Measurements from ENCODE around the gene RELA. TPM values are rescaled to one million over a fixed set of nuclear protein-coding genes. Genes with fewer than 3 reads are reported as not detected.
A peak's percentile ranks its signal among the peaks of the same experiment; 100 is the strongest.

RELA gene
- total RNA-seq, 1 donor = 39.5 TPM

DNA sequence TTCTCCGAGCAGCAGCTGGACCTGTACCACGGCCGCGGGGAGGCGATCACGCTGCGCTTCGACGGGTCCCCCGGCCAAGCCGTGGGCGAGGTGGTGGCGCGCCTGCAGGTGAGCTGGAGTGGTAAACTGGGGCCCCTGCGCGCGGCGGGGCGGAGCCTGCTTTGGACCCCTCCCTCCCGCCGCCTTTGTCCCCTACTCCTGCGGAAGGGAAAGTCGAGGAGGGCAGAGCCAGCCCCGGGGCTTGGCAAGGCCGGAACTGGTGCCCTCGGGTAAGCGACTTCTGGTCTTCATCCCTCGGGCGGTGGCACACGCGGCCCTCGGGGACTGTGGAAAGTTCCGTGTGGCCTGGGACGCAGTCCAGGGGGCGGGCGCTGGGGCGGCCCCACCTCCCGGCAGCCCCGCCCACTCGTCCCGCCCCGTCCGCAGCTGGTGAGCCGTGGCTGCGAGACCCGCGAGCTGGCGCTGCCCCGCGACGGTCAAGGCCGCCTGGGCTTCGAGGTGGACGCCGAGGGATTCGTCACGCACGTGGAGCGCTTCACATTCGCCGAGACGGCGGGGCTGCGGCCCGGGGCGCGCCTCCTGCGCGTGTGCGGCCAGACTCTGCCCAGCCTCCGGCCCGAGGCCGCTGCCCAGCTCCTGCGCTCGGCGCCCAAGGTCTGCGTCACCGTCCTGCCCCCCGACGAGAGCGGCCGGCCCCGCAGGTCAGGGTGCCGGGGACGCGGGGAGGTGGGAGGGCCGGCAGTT is 15.6 kb downstream of the RELA start:
- DNase-seq (ENCODE audit: low read depth) = no peak
- no peak for TF ChIP-seq CTCF (IDR thresholded peaks at IDR 0.05; ENCODE audit: insufficient read depth, low read length)
- no peak overlapping the region for H3K4me3 ChIP-seq (ENCODE audit: low read depth, low read length)

- H3K4me3 ChIP-seq (ENCODE audit: low read depth, low read length) = no peak overlapping the region
- DNase-seq (ENCODE audit: low read depth) = no peak
- no peak for TF ChIP-seq CTCF (IDR thresholded peaks at IDR 0.05; ENCODE audit: insufficient read depth, low read length)
Measured at GRCh38 chr11:65646288-65646957, 16.3 kb downstream of the RELA start.

DNA sequence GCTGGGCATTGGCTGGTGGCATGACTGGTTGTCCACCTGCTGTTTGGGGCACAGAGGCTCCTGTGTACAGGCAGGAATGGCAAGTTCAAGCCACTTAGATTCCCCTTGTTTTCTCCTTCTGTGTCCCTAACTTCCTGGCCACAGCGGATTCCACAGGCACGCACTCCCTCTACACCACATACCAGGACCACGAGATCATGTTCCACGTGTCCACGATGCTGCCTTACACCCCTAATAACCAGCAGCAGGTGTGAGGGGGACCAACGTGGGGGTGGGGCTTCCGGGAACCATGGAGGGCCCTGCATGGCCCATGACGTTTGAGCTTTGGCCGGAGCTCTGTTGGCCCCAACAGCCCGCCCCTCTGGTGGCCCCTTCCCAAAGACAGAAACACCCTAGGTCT is 17.0 kb downstream of the RELA start:
- no peak for TF ChIP-seq CTCF (IDR thresholded peaks at IDR 0.05; ENCODE audit: insufficient read depth, low read length)
- H3K4me3 ChIP-seq (ENCODE audit: low read depth, low read length) = no peak overlapping the region
- DNase-seq (ENCODE audit: low read depth) = peak; percentile 33

DNA sequence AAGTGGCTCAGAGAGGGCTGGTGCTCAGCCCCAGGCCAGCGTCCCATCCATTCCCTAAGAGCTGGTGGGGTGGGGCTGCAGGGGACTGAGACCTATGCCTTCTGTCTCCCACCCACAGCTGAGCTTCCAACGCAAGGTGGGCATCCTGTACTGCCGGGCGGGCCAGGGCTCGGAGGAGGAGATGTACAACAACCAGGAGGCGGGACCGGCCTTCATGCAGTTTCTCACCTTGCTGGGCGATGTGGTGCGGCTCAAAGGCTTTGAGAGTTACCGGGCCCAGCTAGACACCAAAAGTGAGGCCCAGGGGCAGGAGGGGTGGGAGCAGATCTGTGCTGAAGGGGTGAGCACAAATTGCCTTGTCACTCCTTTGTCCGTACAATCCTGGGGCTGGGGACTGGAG is 17.9 kb downstream of the RELA start:
- no peak overlapping the region for H3K4me3 ChIP-seq (ENCODE audit: low read depth, low read length)
- TF ChIP-seq CTCF (IDR thresholded peaks at IDR 0.05; ENCODE audit: insufficient read depth, low read length) = no peak
- DNase-seq (ENCODE audit: low read depth) = no peak

DNA sequence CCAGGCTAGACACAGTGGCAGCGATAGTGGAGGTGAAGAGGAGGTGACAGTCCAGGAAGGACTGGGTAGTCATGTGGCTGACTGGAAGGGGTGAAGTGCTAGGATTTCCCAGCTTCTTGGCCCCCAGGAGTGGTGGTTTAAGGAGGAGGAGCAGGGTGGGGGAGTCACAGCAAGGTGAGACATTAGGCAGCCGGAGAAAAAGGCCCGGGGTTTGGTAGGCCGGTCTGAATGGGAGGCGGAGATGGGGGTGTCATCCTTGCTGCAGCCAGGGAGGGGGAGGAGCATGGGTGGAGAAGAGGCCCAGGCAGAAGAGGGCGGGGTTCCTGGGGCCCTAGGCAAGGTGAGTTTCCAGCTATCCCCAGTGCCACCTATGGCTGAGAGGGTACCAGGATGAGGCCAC is 18.7 kb downstream of the RELA start:
- no peak for TF ChIP-seq CTCF (IDR thresholded peaks at IDR 0.05; ENCODE audit: insufficient read depth, low read length)
- no peak for DNase-seq (ENCODE audit: low read depth)
- no peak overlapping the region for H3K4me3 ChIP-seq (ENCODE audit: low read depth, low read length)

- TF ChIP-seq CTCF (IDR thresholded peaks at IDR 0.05; ENCODE audit: insufficient read depth, low read length) = no peak
- DNase-seq (ENCODE audit: low read depth) = no peak
Measured at GRCh38 chr11:65642014-65642671, 20.6 kb downstream of the RELA start.

More at GRCh38 chr11:65642014-65642671, 20.6 kb downstream of the RELA start:
- H3K4me3 ChIP-seq (ENCODE audit: low read depth, low read length) = no peak overlapping the region
